Keratinocyte (primary cell): ENCODE data around the gene TOLLIP.

Experiments used
- CTCF ChIP-seq, 3 experiments: IDR thresholded peaks in 1 of 3; conservative IDR thresholded peaks in 1 of 3; optimal IDR thresholded peaks in 1 of 3; 2 replicates in 2 of 3; 3 replicates in 1 of 3; pipeline versions ENCODE3 to v1.5.1; 2011; ENCODE audit warnings: low read length in 3 of 3, mild to moderate bottlenecking in 3 of 3, moderate library complexity in 2 of 3, control low read depth in 1 of 3, inconsistent platforms in 1 of 3; ENCODE audit not compliant: insufficient read depth in 2 of 3; ENCODE audit errors: extremely low read depth in 1 of 3
- EZH2 ChIP-seq: IDR thresholded peaks from one replicate; pipeline ENCODE4 v1.6.1; 2012; ENCODE audit warnings: inconsistent platforms, mild to moderate bottlenecking, low read length, moderate library complexity

GRCh38 chr11:1295086-1295485 lies 14.3 kb downstream of the TOLLIP start:
- TF ChIP-seq CTCF (optimal IDR thresholded peaks at IDR 0.05 in 1 of 3, IDR thresholded peaks at IDR 0.05 in 1 of 3, conservative IDR thresholded peaks at IDR 0.05 in 1 of 3; ENCODE audit: extremely low read depth in 1 of 3, insufficient read depth in 2 of 3, low read length in 3 of 3) (no peak), EZH2 (no peak)
